Lung (tissue), 12 donors: Measurements from ENCODE around the gene LDLRAD4. TPM values are rescaled to one million over a fixed set of nuclear protein-coding genes. Genes with fewer than 3 reads are reported as not detected.

Experiments used
- ATAC-seq: fragments of 200-7000 bp; cut with Tn5 transposase; one replicate; pipeline ENCODE4 v1.9.1; 2020; ENCODE audit warnings: moderate number of reproducible peaks; ENCODE audit not compliant: insufficient read depth, low FRiP score
- DNase-seq, 3 donors: peaks; one replicate each; pipeline ENCODE4 v3.0.0-alpha.2; 2013 to 2017
- H3K27ac ChIP-seq, 2 donors: one replicate each; pipeline ENCODE4 v1.5.1; 2013; ENCODE audit warnings: mild to moderate bottlenecking in 2 of 2, moderate library complexity in 2 of 2, control low read depth in 1 of 2, inconsistent platforms in 1 of 2, low read depth in 1 of 2, low read length in 1 of 2
- H3K27me3 ChIP-seq, 3 donors: one replicate each; pipeline ENCODE4 v1.5.1; 2013; ENCODE audit warnings: low read length in 2 of 3; ENCODE audit not compliant: control insufficient read depth in 3 of 3, insufficient read depth in 3 of 3
- H3K36me3 ChIP-seq, 4 donors: one replicate each; pipeline ENCODE4 v1.5.1; 2013; ENCODE audit warnings: low read length in 4 of 4, mild to moderate bottlenecking in 1 of 4, moderate library complexity in 1 of 4; ENCODE audit not compliant: control insufficient read depth in 4 of 4, insufficient read depth in 4 of 4
- H3K4me1 ChIP-seq, 5 donors: one replicate each; pipeline ENCODE4 v1.5.1; 2013; ENCODE audit warnings: low read length in 5 of 5, mild to moderate bottlenecking in 2 of 5, moderate library complexity in 1 of 5; ENCODE audit not compliant: control insufficient read depth in 5 of 5, insufficient read depth in 5 of 5
- H3K4me3 ChIP-seq: one replicate; pipeline ENCODE4 v1.5.1; 2013; ENCODE audit warnings: mild to moderate bottlenecking, control low read depth, moderate library complexity
- H3K9ac ChIP-seq, 2 donors: one replicate each; pipeline ENCODE4 v1.5.1; 2013; ENCODE audit warnings: low read length in 2 of 2, control low read depth in 1 of 2; ENCODE audit not compliant: insufficient read depth in 1 of 2
- H3K9me3 ChIP-seq, 4 donors: one replicate each; pipeline ENCODE4 v1.5.1; 2013; ENCODE audit warnings: low read length in 3 of 4, mild to moderate bottlenecking in 1 of 4, moderate library complexity in 1 of 4; ENCODE audit not compliant: control insufficient read depth in 4 of 4, insufficient read depth in 3 of 4
- WGBS, 2 donors: extraction: QIAGEN DNeasy Blood & Tissue Kit; methylation state at CpG; one replicate each; pipeline ENCODE4 v1.1.7; 2013; 5-methylcytosine and 5-hydroxymethylcytosine counted together
- polyA plus RNA-seq, 2 donors: library from polyadenylated mRNA; stranded (reverse); fragments of 200-250 nt; gene quantifications; one replicate each; pipeline ENCODE4 v1.2.1, GENCODE V29; 2013
- total RNA-seq, 2 donors: library from RNA; depleted of rRNA in 1 of 2; stranded (reverse); fragments of >200 nt in 1 of 2; gene quantifications; one replicate each; pipeline ENCODE4 v1.2.1, GENCODE V29; 2014 to 2021
- TF ChIP-seq, protein P1 (sequence below): IDR thresholded peaks from 2 replicates; pipeline ENCODE4 v1.5.1; 2012; ENCODE audit warnings: mild to moderate bottlenecking; ENCODE audit errors: control extremely low read depth, extremely low read depth
- donor health status: control.
- donor health status: control.
- donor health status: Bipolar disorder and iron deficiency.
- donor health status: healthy.
- donor health status: DM: yes; HTN: yes; CAD: no.

LDLRAD4 gene
- total and polyA plus RNA-seq, 4 donors = 3.2 to 62.4 (median 19.9) TPM

DNA sequence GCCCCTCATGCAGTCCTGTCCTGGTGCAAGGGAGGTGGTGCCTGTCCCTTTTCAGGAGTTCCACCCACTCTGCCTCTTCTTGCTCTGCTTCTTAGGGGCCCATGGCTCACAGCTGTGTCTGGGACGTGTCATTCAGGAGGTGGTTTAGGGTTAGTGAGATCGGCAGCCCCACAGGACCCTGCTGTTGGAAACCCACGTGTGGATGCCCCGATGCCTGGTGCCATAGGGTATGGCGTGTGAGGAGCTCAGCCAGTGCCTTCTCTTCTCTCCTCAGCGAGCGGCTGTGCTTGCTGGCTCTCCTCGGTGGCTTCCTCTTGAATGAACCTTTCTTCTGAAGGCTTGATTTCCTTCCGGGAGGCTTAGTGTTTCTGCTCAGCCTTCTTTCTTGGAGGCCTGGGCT, 55.2 kb downstream of the LDLRAD4 start:
- Histone ChIP-seq H3K4me3 (no peak overlapping the region), H3K27ac (no peak overlapping the region), H3K9me3 (peaks cover 0 to 2% (median 0%) of the 10 kb centered on the region in 4 donors), H3K9ac (no peak overlapping the region), H3K4me1 (peaks cover 0 to 43% (median 7%) of the 10 kb centered on the region in 5 donors), H3K27me3 (no peaks in the 10 kb centered on the region), H3K36me3 (no peaks in the 10 kb centered on the region)
- ATAC-seq = no peak
- TF ChIP-seq, protein P1, sequence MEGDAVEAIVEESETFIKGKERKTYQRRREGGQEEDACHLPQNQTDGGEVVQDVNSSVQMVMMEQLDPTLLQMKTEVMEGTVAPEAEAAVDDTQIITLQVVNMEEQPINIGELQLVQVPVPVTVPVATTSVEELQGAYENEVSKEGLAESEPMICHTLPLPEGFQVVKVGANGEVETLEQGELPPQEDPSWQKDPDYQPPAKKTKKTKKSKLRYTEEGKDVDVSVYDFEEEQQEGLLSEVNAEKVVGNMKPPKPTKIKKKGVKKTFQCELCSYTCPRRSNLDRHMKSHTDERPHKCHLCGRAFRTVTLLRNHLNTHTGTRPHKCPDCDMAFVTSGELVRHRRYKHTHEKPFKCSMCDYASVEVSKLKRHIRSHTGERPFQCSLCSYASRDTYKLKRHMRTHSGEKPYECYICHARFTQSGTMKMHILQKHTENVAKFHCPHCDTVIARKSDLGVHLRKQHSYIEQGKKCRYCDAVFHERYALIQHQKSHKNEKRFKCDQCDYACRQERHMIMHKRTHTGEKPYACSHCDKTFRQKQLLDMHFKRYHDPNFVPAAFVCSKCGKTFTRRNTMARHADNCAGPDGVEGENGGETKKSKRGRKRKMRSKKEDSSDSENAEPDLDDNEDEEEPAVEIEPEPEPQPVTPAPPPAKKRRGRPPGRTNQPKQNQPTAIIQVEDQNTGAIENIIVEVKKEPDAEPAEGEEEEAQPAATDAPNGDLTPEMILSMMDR = no peak
- WGBS, 2 donors = 82% methylated on average over 9 of the region's 9 CpGs
- no peak for DNase-seq

DNA sequence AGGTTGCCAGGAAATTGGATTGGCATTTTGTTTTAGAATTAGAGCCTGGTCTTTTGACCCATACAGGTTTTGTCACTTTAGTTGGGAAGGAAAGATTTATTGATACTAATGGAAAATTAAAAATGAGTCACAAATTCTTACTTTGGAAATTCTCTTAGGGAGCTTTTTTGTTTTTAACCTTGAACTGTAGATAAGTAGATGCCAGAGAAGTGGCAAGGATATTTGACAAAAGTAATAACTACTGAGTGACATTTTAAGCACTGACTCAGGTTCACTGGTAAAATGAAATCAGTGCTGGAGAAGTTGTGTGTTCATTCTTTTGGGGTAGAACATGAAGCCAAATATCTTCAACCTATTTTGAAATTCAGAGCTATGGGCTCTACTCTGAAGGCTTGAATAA, 56.5 kb downstream of the LDLRAD4 start:
- H3K27me3 ChIP-seq = no peaks in the 10 kb centered on the region
- no peak overlapping the region for H3K9ac ChIP-seq
- peaks cover 0 to 2% (median 0%) of the 10 kb centered on the region in 4 donors for H3K9me3 ChIP-seq
- H3K27ac ChIP-seq = no peak overlapping the region
- peaks cover 0 to 30% (median under 1%) of the 10 kb centered on the region in 5 donors for H3K4me1 ChIP-seq
- TF ChIP-seq, protein P1 = no peak
- DNase-seq (no peak), ATAC-seq (no peak)
- H3K36me3 ChIP-seq = peaks cover 0 to 4% (median 0%) of the 10 kb centered on the region in 4 donors
- no peak overlapping the region for H3K4me3 ChIP-seq

DNA sequence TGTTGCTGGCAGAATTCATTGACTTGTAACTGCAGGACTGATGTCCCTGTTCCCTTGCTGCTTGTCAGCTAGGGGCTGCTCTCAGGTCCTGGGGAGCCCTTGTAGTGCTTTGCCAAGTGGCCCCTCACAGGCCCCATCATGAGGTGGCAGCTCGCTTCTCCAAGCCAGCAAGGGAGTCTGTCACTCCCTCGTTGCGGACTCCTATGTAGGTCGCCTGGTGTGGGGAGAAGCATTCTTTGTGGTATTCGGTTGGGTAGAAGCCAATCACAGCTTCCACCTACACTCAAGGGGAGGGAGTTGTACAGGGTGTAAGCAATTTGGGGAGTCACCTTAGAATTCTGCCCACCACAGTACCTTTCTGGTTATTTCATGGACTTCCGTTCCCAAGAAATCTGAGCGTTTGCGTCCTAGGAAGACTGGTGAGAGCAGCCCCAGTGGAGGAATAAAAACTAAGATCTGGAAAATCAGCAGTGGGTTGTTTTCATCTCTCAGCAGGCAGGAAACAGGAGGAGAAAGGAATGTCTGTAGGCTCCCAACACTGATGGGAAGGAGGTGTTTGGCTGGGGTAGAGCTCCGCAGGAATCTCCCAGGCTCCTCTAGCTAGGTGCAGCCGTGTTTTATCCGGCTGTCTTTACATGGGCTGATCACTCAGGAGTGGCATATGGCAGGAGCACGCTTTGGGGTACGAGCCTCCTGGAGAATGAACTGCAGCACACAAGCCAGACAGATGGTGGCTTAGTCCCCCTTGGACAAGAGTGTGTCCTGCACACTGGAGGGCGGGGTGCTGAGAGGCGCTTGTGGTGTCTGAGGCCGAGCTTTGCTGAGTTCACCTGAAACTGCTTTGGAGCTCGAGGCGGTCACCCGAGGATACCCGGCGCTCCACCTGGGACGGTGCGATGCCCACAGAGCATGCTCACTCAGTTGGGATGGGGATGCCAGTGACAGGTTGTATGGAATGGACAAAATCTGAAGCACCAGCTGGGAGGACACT, 58.3 kb downstream of the LDLRAD4 start:
- TF ChIP-seq, protein P1 = no peak
- H3K9ac ChIP-seq = no peak overlapping the region
- no peak for ATAC-seq
- H3K27ac ChIP-seq = no peak overlapping the region
- H3K4me1 ChIP-seq = peaks cover 0 to 12% (median 0%) of the 10 kb centered on the region in 5 donors
- H3K27me3 ChIP-seq = no peaks in the 10 kb centered on the region
- no peak overlapping the region for H3K4me3 ChIP-seq
- no peak for DNase-seq
- 89 to 92% methylated on average over 23 of the region's 23 CpGs for WGBS, 2 donors
- peaks cover 0 to 2% (median 0%) of the 10 kb centered on the region in 4 donors for H3K9me3 ChIP-seq
- H3K36me3 ChIP-seq = peaks cover 0 to 4% (median 0%) of the 10 kb centered on the region in 4 donors
